Measurements from ENCODE around the gene ZNF644. TPM values are rescaled to one million over a fixed set of nuclear protein-coding genes. Genes with fewer than 3 reads are reported as not detected.

ZNF644 gene
- 100 to 1,000 TPM in 1 of 4 donors, 10 to 100 TPM in 3; 59.9 to 106 (median 71.3) TPM for total RNA-seq

DNA sequence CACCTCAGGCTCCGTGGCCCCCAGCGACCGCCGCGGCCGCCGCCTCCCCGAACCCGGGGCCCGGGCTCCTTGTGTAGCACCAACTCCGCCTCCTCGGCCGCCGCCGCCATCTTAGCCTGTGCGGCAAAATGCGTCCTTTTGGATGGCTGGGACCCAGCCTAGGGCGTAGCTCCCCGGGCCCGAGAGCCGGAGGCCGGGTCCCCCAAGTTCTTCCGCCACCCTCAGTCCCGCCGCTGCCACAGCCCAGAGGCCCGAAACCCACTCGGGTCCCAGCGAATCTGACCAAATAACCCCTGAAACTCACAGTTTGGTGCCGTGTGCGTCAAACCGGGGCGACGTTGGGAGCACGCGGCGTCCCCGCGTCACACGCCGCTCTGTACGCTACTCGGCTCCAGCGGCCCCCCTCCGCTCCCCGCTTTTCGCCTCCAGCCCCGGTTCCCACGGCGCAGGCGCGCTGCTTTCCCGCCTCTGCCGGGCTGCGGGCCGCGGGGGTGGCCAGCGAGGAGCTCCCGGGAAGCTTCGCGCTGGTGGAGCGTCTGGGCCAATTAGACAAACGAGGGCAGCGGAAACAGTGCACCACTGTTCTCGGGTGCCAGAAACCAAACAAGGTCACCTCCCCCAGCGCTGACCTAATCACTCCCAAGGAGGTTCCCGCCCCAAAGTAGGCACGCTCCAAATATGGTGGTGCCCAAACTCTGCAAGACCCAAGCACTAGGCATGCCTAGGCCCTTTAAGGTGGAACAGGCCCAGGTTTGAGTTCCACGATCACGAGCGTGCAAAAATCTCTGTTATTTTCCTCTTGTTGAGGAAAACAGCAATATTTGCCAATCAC lies at the start of gene ZNF644:
TSS of gene ZNF644 (minus strand) at position 350 of the 832 bp plus-strand sequence. CDS start 39,682 bp downstream, outside the sequence.
- TF ChIP-seq, protein P1, sequence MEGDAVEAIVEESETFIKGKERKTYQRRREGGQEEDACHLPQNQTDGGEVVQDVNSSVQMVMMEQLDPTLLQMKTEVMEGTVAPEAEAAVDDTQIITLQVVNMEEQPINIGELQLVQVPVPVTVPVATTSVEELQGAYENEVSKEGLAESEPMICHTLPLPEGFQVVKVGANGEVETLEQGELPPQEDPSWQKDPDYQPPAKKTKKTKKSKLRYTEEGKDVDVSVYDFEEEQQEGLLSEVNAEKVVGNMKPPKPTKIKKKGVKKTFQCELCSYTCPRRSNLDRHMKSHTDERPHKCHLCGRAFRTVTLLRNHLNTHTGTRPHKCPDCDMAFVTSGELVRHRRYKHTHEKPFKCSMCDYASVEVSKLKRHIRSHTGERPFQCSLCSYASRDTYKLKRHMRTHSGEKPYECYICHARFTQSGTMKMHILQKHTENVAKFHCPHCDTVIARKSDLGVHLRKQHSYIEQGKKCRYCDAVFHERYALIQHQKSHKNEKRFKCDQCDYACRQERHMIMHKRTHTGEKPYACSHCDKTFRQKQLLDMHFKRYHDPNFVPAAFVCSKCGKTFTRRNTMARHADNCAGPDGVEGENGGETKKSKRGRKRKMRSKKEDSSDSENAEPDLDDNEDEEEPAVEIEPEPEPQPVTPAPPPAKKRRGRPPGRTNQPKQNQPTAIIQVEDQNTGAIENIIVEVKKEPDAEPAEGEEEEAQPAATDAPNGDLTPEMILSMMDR (IDR thresholded peaks at IDR 0.05; ENCODE audit: low read depth), result no peak

- TF ChIP-seq, protein P1 (IDR thresholded peaks at IDR 0.05; ENCODE audit: low read depth), result no peak
Observed at GRCh38 chr1:91070298-91070697, 48.5 kb upstream of the ZNF644 start.

DNA sequence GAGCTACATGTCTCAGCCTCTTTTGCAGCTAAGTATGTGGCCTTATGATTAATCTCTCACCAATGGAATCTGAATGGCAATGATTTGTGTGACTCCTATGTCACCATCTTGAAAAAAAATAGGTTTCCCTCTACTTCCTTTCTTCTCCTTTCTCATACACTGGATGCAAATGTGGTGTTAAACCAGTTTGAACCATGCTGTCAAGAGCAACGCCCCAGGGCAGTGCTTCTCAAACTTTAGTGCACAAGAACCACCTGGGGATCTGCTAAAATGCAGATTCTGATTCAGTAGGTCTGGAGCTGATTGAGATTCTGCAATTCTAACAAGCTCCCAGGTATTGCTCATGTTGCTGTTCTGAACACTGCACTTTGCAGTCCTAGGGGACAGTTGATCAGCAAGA lies 44.7 kb upstream of the ZNF644 start:
- TF ChIP-seq, protein P1 (IDR thresholded peaks at IDR 0.05; ENCODE audit: low read depth), result no peak

- TF ChIP-seq, protein P1 (IDR thresholded peaks at IDR 0.05; ENCODE audit: low read depth), result no peak
Observed at GRCh38 chr1:91065337-91065736, 43.5 kb upstream of the ZNF644 start.

- TF ChIP-seq, protein P1 (IDR thresholded peaks at IDR 0.05; ENCODE audit: low read depth), result no peak
Observed at GRCh38 chr1:91059157-91059556, 37.3 kb upstream of the ZNF644 start.

GRCh38 chr1:91057784-91058183 lies 35.9 kb upstream of the ZNF644 start:
- TF ChIP-seq, protein P1 (IDR thresholded peaks at IDR 0.05; ENCODE audit: low read depth), result no peak

- TF ChIP-seq, protein P1 (IDR thresholded peaks at IDR 0.05; ENCODE audit: low read depth), result no peak
Observed at GRCh38 chr1:91054780-91055481, 33.1 kb upstream of the ZNF644 start.
